ENCODE data around the gene NFIB. TPM values are rescaled to one million over a fixed set of nuclear protein-coding genes. Genes with fewer than 3 reads are reported as not detected.

The NFIB gene
- total RNA-seq, 4 donors from 2014 or later = 40.2 to 150 (median 83.7) TPM

- H3K4me1 ChIP-seq = peaks cover 0 to 4% (median 0%) of the 10 kb centered on the region in 4 donors
- TF ChIP-seq EP300 (IDR thresholded peaks at IDR 0.05; ENCODE audit: low read depth) (no peak), POLR2A (IDR thresholded peaks at IDR 0.05) (no peak), POLR2AphosphoS5 (IDR thresholded peaks at IDR 0.05) (no peak)
- TF ChIP-seq, protein P1, sequence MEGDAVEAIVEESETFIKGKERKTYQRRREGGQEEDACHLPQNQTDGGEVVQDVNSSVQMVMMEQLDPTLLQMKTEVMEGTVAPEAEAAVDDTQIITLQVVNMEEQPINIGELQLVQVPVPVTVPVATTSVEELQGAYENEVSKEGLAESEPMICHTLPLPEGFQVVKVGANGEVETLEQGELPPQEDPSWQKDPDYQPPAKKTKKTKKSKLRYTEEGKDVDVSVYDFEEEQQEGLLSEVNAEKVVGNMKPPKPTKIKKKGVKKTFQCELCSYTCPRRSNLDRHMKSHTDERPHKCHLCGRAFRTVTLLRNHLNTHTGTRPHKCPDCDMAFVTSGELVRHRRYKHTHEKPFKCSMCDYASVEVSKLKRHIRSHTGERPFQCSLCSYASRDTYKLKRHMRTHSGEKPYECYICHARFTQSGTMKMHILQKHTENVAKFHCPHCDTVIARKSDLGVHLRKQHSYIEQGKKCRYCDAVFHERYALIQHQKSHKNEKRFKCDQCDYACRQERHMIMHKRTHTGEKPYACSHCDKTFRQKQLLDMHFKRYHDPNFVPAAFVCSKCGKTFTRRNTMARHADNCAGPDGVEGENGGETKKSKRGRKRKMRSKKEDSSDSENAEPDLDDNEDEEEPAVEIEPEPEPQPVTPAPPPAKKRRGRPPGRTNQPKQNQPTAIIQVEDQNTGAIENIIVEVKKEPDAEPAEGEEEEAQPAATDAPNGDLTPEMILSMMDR (IDR thresholded peaks at IDR 0.05) = no peak
- DNase-seq = no peak
- H3K4me3 ChIP-seq = no peak overlapping the region
- no peaks in the 10 kb centered on the region for H3K36me3 ChIP-seq
- H3K27ac ChIP-seq = no peak overlapping the region
- H3K9me3 ChIP-seq = no peaks in the 10 kb centered on the region
- in situ Hi-C loops (cut with MboI; ENCODE audit: low pct_ligation_motif_present in 1 of 4, low pct_unique_long_range_greater_than_20kb in 1 of 4, low sequenced_read_pairs in 3 of 4) (no loop called here), intact Hi-C loops (cut with DNase I; ENCODE audit: low total_unique reads) (no loop called here)
- 60 to 66% methylated on average over 5 of the region's 5 CpGs for WGBS, 2 donors (ENCODE audit: low coverage in 1 of 2)
- H3K27me3 ChIP-seq = no peaks in the 10 kb centered on the region
Measured at GRCh38 chr9:14231196-14231990, 82.5 kb downstream of the NFIB start.

DNA sequence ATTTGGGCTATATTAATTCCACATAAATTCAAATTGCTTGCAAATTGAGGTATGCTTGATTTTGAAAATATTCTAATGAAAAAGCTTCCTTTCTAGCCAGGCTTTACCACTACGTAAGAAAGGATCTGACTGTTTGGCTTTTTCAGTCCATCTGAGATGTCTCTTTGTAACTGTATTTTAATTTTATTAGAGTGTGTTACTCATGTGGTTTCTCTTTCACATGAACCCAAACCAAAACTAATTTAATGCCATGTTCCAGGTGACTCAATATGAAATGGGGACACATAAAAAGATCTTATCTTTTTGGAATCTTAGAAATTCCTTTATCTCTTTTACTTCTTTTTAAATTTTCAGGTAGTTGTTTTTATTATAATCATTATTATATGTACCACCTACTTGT is 85.3 kb downstream of the NFIB start:
- DNase-seq = no peak
- H3K27ac ChIP-seq = no peak overlapping the region

GRCh38 chr9:14226855-14227532 is 86.9 kb downstream of the NFIB start:
- intact Hi-C loops (cut with DNase I; ENCODE audit: low total_unique reads) (no loop called here), in situ Hi-C loops (cut with MboI; ENCODE audit: low pct_ligation_motif_present in 1 of 4, low pct_unique_long_range_greater_than_20kb in 1 of 4, low sequenced_read_pairs in 3 of 4) (no loop called here)
- peaks cover 0 to 3% (median 0%) of the 10 kb centered on the region in 4 donors for H3K4me1 ChIP-seq
- WGBS, 2 donors (ENCODE audit: low coverage in 1 of 2) = 87 to 93% methylated on average over 11 of the region's 11 CpGs
- TF ChIP-seq POLR2A (IDR thresholded peaks at IDR 0.05) = no peak
- no peak for TF ChIP-seq EP300 (IDR thresholded peaks at IDR 0.05; ENCODE audit: low read depth)
- no peak for TF ChIP-seq POLR2AphosphoS5 (IDR thresholded peaks at IDR 0.05)
- TF ChIP-seq, protein P1 (IDR thresholded peaks at IDR 0.05) = no peak
- no peak overlapping the region for H3K4me3 ChIP-seq
- no peaks in the 10 kb centered on the region for H3K36me3 ChIP-seq
- H3K27ac ChIP-seq = no peak overlapping the region
- no peaks in the 10 kb centered on the region for H3K9me3 ChIP-seq
- DNase-seq = no peak
- no peaks in the 10 kb centered on the region for H3K27me3 ChIP-seq

More for the DNA sequence above, 85.3 kb downstream of the NFIB start:
- TF ChIP-seq, protein P1 (IDR thresholded peaks at IDR 0.05) = no peak
- no peak for TF ChIP-seq POLR2AphosphoS5 (IDR thresholded peaks at IDR 0.05)
- TF ChIP-seq EP300 (IDR thresholded peaks at IDR 0.05; ENCODE audit: low read depth) = no peak
- TF ChIP-seq POLR2A (IDR thresholded peaks at IDR 0.05) = no peak
- 70 to 86% methylated on average over 1 of the region's 1 CpG for WGBS, 2 donors (ENCODE audit: low coverage in 1 of 2)
- no peaks in the 10 kb centered on the region for H3K27me3 ChIP-seq
- H3K4me1 ChIP-seq = no peaks in the 10 kb centered on the region
- intact Hi-C loops (cut with DNase I; ENCODE audit: low total_unique reads) = no loop called here
- no peaks in the 10 kb centered on the region for H3K36me3 ChIP-seq
- in situ Hi-C loops (cut with MboI; ENCODE audit: low pct_ligation_motif_present in 1 of 4, low pct_unique_long_range_greater_than_20kb in 1 of 4, low sequenced_read_pairs in 3 of 4) = no loop called here
- H3K4me3 ChIP-seq = no peak overlapping the region
- H3K9me3 ChIP-seq = no peaks in the 10 kb centered on the region

DNA sequence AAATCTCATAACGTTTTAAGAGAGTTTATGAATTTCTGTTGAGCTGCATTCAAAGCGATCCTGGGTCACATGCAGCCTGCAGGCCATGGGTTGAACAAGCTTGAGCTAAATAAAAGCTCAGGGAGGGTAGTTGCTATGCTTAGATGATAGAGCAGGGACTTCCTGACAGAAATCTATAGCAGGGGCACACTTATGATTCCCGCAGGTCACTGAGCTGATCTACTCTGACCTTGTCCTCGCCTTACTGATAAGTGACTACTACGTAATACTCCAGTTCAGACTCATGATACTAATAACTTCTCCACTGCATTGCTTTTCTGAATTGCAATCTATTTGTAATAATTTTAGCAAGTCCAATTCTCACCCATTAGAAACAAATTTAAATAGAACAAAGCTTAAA is 90.9 kb downstream of the NFIB start:
- peaks cover 2 to 24% (median 10%) of the 10 kb centered on the region in 4 donors for H3K4me1 ChIP-seq
- in situ Hi-C loops (cut with MboI; ENCODE audit: low pct_ligation_motif_present in 1 of 4, low pct_unique_long_range_greater_than_20kb in 1 of 4, low sequenced_read_pairs in 3 of 4) = no loop called here
- no peaks in the 10 kb centered on the region for H3K9me3 ChIP-seq
- 90 to 100% methylated on average over 1 to 5 of the region's 5 CpGs for WGBS, 2 donors (ENCODE audit: low coverage in 1 of 2)
- H3K36me3 ChIP-seq = no peaks in the 10 kb centered on the region
- DNase-seq = no peak
- intact Hi-C loops (cut with DNase I; ENCODE audit: low total_unique reads) = no loop called here
- H3K4me3 ChIP-seq = no peak overlapping the region
- TF ChIP-seq POLR2AphosphoS5 (IDR thresholded peaks at IDR 0.05) = no peak
- no peak for TF ChIP-seq EP300 (IDR thresholded peaks at IDR 0.05; ENCODE audit: low read depth)
- no peak for TF ChIP-seq POLR2A (IDR thresholded peaks at IDR 0.05)
- TF ChIP-seq, protein P1 (IDR thresholded peaks at IDR 0.05) = no peak
- no peak overlapping the region for H3K27ac ChIP-seq
- H3K27me3 ChIP-seq = no peaks in the 10 kb centered on the region
